C4-2B (cell line): ENCODE data around the gene NUDT22.

Experiments used
- ZFX ChIP-seq: fragments of 450-650 bp; IDR thresholded peaks from 2 replicates; pipeline ENCODE4 v1.6.1; 2017
- TF ChIP-seq, protein P1 (sequence below): fragments of 450-650 bp; conservative IDR thresholded peaks from 2 replicates; pipeline ENCODE4 v1.5.1; 2017; ENCODE audit warnings: mild to moderate bottlenecking

DNA sequence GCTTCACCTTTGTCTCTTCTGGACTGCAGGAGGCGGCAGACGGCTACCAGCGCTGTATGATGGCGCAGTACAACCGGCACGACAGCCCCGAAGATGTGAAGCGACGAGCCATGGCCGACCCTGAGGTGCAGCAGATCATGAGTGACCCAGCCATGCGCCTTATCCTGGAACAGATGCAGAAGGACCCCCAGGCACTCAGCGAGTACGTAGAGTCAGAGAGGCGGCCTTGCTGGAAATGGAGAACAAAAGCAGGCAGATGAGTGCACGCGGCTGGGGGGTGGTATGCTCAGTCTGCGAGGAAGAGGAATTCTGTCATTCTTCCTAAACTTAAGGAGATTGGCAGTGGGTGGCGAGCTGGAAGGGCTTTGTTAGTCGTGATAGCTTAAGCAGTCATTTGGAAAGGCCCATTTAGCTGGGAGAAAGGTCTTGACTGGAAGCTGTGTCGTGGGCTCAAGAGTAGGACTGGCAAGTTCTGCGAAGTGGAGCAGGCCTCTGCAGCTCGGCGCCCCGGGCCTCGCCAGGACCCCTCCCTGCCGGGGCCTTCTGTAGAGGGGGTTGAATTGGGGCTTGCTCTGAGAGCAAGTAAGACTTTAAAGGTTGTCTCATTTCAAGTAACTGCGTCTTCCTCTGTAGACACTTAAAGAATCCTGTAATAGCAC lies 22.5 kb upstream of the NUDT22 start:
- TF ChIP-seq, protein P1, sequence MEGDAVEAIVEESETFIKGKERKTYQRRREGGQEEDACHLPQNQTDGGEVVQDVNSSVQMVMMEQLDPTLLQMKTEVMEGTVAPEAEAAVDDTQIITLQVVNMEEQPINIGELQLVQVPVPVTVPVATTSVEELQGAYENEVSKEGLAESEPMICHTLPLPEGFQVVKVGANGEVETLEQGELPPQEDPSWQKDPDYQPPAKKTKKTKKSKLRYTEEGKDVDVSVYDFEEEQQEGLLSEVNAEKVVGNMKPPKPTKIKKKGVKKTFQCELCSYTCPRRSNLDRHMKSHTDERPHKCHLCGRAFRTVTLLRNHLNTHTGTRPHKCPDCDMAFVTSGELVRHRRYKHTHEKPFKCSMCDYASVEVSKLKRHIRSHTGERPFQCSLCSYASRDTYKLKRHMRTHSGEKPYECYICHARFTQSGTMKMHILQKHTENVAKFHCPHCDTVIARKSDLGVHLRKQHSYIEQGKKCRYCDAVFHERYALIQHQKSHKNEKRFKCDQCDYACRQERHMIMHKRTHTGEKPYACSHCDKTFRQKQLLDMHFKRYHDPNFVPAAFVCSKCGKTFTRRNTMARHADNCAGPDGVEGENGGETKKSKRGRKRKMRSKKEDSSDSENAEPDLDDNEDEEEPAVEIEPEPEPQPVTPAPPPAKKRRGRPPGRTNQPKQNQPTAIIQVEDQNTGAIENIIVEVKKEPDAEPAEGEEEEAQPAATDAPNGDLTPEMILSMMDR, result no peak
- no peak for TF ChIP-seq ZFX
